Liver (tissue), 9 donors: Measurements from ENCODE around the gene MTIF3. TPM values are rescaled to one million over a fixed set of nuclear protein-coding genes. Genes with fewer than 3 reads are reported as not detected.

Experiments
- DNase-seq: peaks from one replicate; pipeline ENCODE4 v3.0.0-alpha.2; 2017; ENCODE audit warnings: low spot score
- H3K27ac ChIP-seq, 2 donors: one replicate each; pipeline ENCODE4 v1.7.0; 2013; ENCODE audit warnings: inconsistent platforms in 2 of 2, low read length in 2 of 2, control low read depth in 1 of 2, low read depth in 1 of 2, mild to moderate bottlenecking in 1 of 2
- H3K27me3 ChIP-seq, 4 donors: one replicate each; pipeline versions ENCODE4 v1.6.1 to v1.7.0; 2013; ENCODE audit warnings: low read length in 3 of 4, inconsistent platforms in 1 of 4, mild to moderate bottlenecking in 1 of 4, moderate library complexity in 1 of 4; ENCODE audit not compliant: control insufficient read depth in 4 of 4, insufficient read depth in 4 of 4
- H3K36me3 ChIP-seq, 4 donors: one replicate each; pipeline versions ENCODE4 v1.6.1 to v1.7.0; 2013; ENCODE audit warnings: low read length in 3 of 4, mild to moderate bottlenecking in 3 of 4, low read depth in 1 of 4, moderate library complexity in 1 of 4; ENCODE audit not compliant: control insufficient read depth in 4 of 4, insufficient read depth in 3 of 4
- H3K4me1 ChIP-seq, 4 donors: one replicate each; pipeline versions ENCODE4 v1.6.1 to v1.7.0; 2013; ENCODE audit warnings: low read length in 3 of 4, mild to moderate bottlenecking in 3 of 4, moderate library complexity in 1 of 4; ENCODE audit not compliant: control insufficient read depth in 4 of 4, insufficient read depth in 4 of 4
- H3K4me3 ChIP-seq, 3 donors: one replicate each; pipeline versions ENCODE4 v1.6.1 to v1.7.0; 2013; ENCODE audit warnings: low read length in 3 of 3, control low read depth in 1 of 3, low read depth in 1 of 3, mild to moderate bottlenecking in 1 of 3
- H3K9ac ChIP-seq, 2 donors: one replicate each; pipeline ENCODE4 v1.7.0; 2013; ENCODE audit warnings: low read length in 2 of 2, mild to moderate bottlenecking in 2 of 2, moderate library complexity in 2 of 2, control low read depth in 1 of 2, low read depth in 1 of 2
- H3K9me3 ChIP-seq, 4 donors: one replicate each; pipeline versions ENCODE4 v1.6.1 to v1.7.0; 2013; ENCODE audit warnings: low read length in 3 of 4; ENCODE audit not compliant: control insufficient read depth in 4 of 4
- ATF3 ChIP-seq: IDR thresholded peaks from 2 replicates; pipeline ENCODE4 v1.6.1; 2016; ENCODE audit warnings: antibody characterized with exemption
- CTCF ChIP-seq: fragments of 150-350 bp; IDR thresholded peaks from 2 replicates; pipeline ENCODE4 v1.5.1; 2017; ENCODE audit warnings: improper control_type of control experiment, low read depth, low read length; ENCODE audit not compliant: missing input control
- EGR1 ChIP-seq, 2 donors: IDR thresholded peaks; 2 replicates each; pipeline ENCODE4 v1.6.1; 2016 to 2018; ENCODE audit warnings: antibody characterized with exemption in 2 of 2, low read depth in 2 of 2
- FOXA1 ChIP-seq: IDR thresholded peaks from 2 replicates; pipeline ENCODE4 v1.6.1; 2016; ENCODE audit warnings: antibody characterized with exemption
- FOXA2 ChIP-seq: IDR thresholded peaks from 2 replicates; pipeline ENCODE4 v1.6.1; 2016; ENCODE audit warnings: antibody characterized with exemption
- GABPA ChIP-seq, 2 donors: IDR thresholded peaks in 1 of 2; conservative IDR thresholded peaks in 1 of 2; 2 replicates each; pipeline ENCODE4 v1.6.1; 2016; ENCODE audit warnings: antibody characterized with exemption in 2 of 2, mild to moderate bottlenecking in 1 of 2, moderate library complexity in 1 of 2
- JUND ChIP-seq, 2 donors: IDR thresholded peaks; 2 replicates each; pipeline ENCODE4 v1.6.1; 2016; ENCODE audit warnings: antibody characterized with exemption in 2 of 2
- MAX ChIP-seq: IDR thresholded peaks from 2 replicates; pipeline ENCODE4 v1.6.1; 2016; ENCODE audit warnings: antibody characterized with exemption
- NR2F2 ChIP-seq: IDR thresholded peaks from 2 replicates; pipeline ENCODE4 v1.6.1; 2016; ENCODE audit warnings: antibody characterized with exemption
- RAD21 ChIP-seq, 2 donors: IDR thresholded peaks; 2 replicates each; pipeline ENCODE4 v1.6.1; 2016; ENCODE audit warnings: antibody characterized with exemption in 2 of 2, mild to moderate bottlenecking in 2 of 2
- REST ChIP-seq: IDR thresholded peaks from 2 replicates; pipeline ENCODE4 v1.6.1; 2016; ENCODE audit warnings: antibody characterized with exemption, mild to moderate bottlenecking
- RXRA ChIP-seq, 2 donors: IDR thresholded peaks; 2 replicates each; pipeline ENCODE4 v1.6.1; 2017 to 2018; ENCODE audit warnings: antibody characterized with exemption in 2 of 2, mild to moderate bottlenecking in 1 of 2
- SP1 ChIP-seq: IDR thresholded peaks from 2 replicates; pipeline ENCODE4 v1.6.1; 2018; ENCODE audit warnings: antibody characterized with exemption, mild to moderate bottlenecking
- TAF1 ChIP-seq: conservative IDR thresholded peaks from 2 replicates; pipeline ENCODE4 v1.6.1; 2016; ENCODE audit warnings: antibody characterized with exemption, mild to moderate bottlenecking
- YY1 ChIP-seq: IDR thresholded peaks from 2 replicates; pipeline ENCODE4 v1.6.1; 2016; ENCODE audit warnings: antibody characterized with exemption, mild to moderate bottlenecking
- ZBTB33 ChIP-seq: IDR thresholded peaks from 2 replicates; pipeline ENCODE4 v1.6.1; 2016; ENCODE audit warnings: antibody characterized with exemption
- WGBS: extraction: QIAGEN DNeasy Blood & Tissue Kit; methylation state at CpG from one replicate; pipeline ENCODE4 v1.1.7; 2013; 5-methylcytosine and 5-hydroxymethylcytosine counted together
- polyA plus RNA-seq, 2 donors: library from polyadenylated mRNA; stranded (reverse) in 1 of 2; unstranded in 1 of 2; fragments of 200-250 nt in 1 of 2; fragments of >200 nt in 1 of 2; fragmentation: Nextera tagmentation in 1 of 2; extraction: Ambion mirVana in 1 of 2; gene quantifications; one replicate each; pipeline versions ENCODE4 v1.2.1 to v1.2.3, GENCODE V29; 2013 to 2015
- total RNA-seq, 2 donors: library from RNA; depleted of rRNA; stranded (reverse); fragments of >200 nt; gene quantifications; one replicate each; pipeline ENCODE4 v1.2.3, GENCODE V29; 2014
- donor health status: healthy.
- donor health status: healthy.
- donor health status: healthy.
- donor health status: healthy.
- donor health status: healthy.

The MTIF3 gene
- total and polyA plus RNA-seq, 4 donors, result 28.0 to 62.1 (median 32.8) TPM

GRCh38 chr13:27398360-27398759 is 52.0 kb downstream of the MTIF3 start:
- H3K9me3 ChIP-seq, result no peaks in the 10 kb centered on the region
- TF ChIP-seq ATF3, result no peak
- TF ChIP-seq RAD21 (IDR thresholded peaks at IDR 0.05), result no peak
- TF ChIP-seq REST, result no peak
- TF ChIP-seq RXRA (IDR thresholded peaks at IDR 0.05), result no peak
- TF ChIP-seq SP1, result no peak
- no peak for TF ChIP-seq TAF1
- no peak for TF ChIP-seq FOXA1
- TF ChIP-seq JUND (IDR thresholded peaks at IDR 0.05), result no peak
- no peak for TF ChIP-seq ZBTB33
- TF ChIP-seq EGR1 (IDR thresholded peaks at IDR 0.05; ENCODE audit: low read depth in 2 of 2), result no peak
- TF ChIP-seq YY1, result no peak
- no peak for TF ChIP-seq CTCF
- TF ChIP-seq MAX, result no peak
- no peak overlapping the region for H3K4me3 ChIP-seq
- 85% methylated on average over 4 of the region's 4 CpGs for WGBS
- H3K27ac ChIP-seq, result no peak overlapping the region
- H3K9ac ChIP-seq, result no peak overlapping the region
- no peaks in the 10 kb centered on the region for H3K36me3 ChIP-seq
- no peak for DNase-seq
- H3K27me3 ChIP-seq, result no peaks in the 10 kb centered on the region
- peaks cover 0 to 12% (median 7%) of the 10 kb centered on the region in 4 donors for H3K4me1 ChIP-seq

GRCh38 chr13:27396252-27396846 is 54.0 kb downstream of the MTIF3 start:
- H3K4me3 ChIP-seq, result peak overlapping the region in 2 of 3 donors; percentile 5 to 14
- DNase-seq, result no peak
- 66% methylated on average over 7 of the region's 7 CpGs for WGBS
- peaks cover 0 to 4% (median 0%) of the 10 kb centered on the region in 4 donors for H3K4me1 ChIP-seq
- H3K9me3 ChIP-seq, result no peaks in the 10 kb centered on the region
- no peak overlapping the region for H3K27ac ChIP-seq
- H3K36me3 ChIP-seq, result no peaks in the 10 kb centered on the region
- no peaks in the 10 kb centered on the region for H3K27me3 ChIP-seq
- H3K9ac ChIP-seq, result no peak overlapping the region
- TF ChIP-seq REST (no peak), EGR1 (IDR thresholded peaks at IDR 0.05; ENCODE audit: low read depth in 2 of 2) (no peak), NR2F2 (no peak), ATF3 (no peak), FOXA2 (peak; percentile 5), ZBTB33 (no peak), MAX (peak; percentile 33), YY1 (peak; percentile 67), RAD21 (IDR thresholded peaks at IDR 0.05) (peak in 1 of 2 donors; percentile 23), JUND (IDR thresholded peaks at IDR 0.05) (no peak), SP1 (peak; percentile 75), GABPA (IDR thresholded peaks at IDR 0.05 in 1 of 2, conservative IDR thresholded peaks at IDR 0.05 in 1 of 2) (no peak), FOXA1 (no peak)
